ENCODE results near the gene ALDH1A1. TPM values are rescaled to one million over a fixed set of nuclear protein-coding genes. Genes with fewer than 3 reads are reported as not detected.

Gene ALDH1A1
- total and polyA plus RNA-seq, 2 of the 8 experiments (the other 6 are each of a cell fraction or from before 2014, with no cell fraction given) = 0.50 to 0.82 TPM

- no peak overlapping the region for H4K5ac ChIP-seq (ENCODE audit: insufficient read length, low read depth, low read length)
- CTCF ChIA-PET (ENCODE audit: partially characterized antibody) = interaction anchor here (7.2 kb wide), 1 partner anchor 20 kb away, joined by 32 read pairs; no protein-coding TSS in a partner anchor
- no peak overlapping the region for H4K91ac ChIP-seq (replicated peaks; ENCODE audit: insufficient read length, low read length)
- POLR2A ChIA-PET (ENCODE audit: partially characterized antibody) = no interaction called here
- 81% methylated on average over 3 of the region's 3 CpGs; no CpG with 5 or more reads in 1 of the 2 experiments for whole genome bisulfite sequencing, 2 experiments (ENCODE audit: extremely low coverage in 1 of 2, insufficient coverage in 1 of 2, insufficient read length in 1 of 2, insufficient replicate concordance in 2 of 2, low coverage in 1 of 2, low lambda C conversion rate in 2 of 2, missing lambda C conversion rate in 1 of 2)
- no peaks in the 10 kb centered on the region for H4K20me1 ChIP-seq (replicated peaks in 1 of 2; ENCODE audit: control insufficient read depth in 1 of 2, insufficient read depth in 2 of 2, low read length in 2 of 2)
- no peaks in the 10 kb centered on the region for H3K9me3 ChIP-seq (ENCODE audit: insufficient read depth in 2 of 2, low read depth in 1 of 2, low read length in 1 of 2)
- H2BK20ac ChIP-seq (ENCODE audit: low read length) = no peak overlapping the region
- H3K4me2 ChIP-seq (ENCODE audit: insufficient read depth in 1 of 2, low read depth in 2 of 2, low read length in 2 of 2) = no peak overlapping the region
- no peak overlapping the region for H3K27ac ChIP-seq (ENCODE audit: low read depth, low read length)
- no peak for DNase-seq (ENCODE audit: low read depth in 1 of 2, low spot score in 2 of 2)
- no peak overlapping the region for H3K18ac ChIP-seq (ENCODE audit: extremely low read depth, low read length)
- H3K4ac ChIP-seq (replicated peaks; ENCODE audit: insufficient read length, low read depth, low read length) = no peak overlapping the region
- no peaks in the 10 kb centered on the region for H3K27me3 ChIP-seq (replicated peaks in 1 of 4; ENCODE audit: control insufficient read depth in 3 of 4, extremely low read depth in 1 of 4, insufficient read depth in 3 of 4, low read length in 3 of 4)
- H2BK15ac ChIP-seq (ENCODE audit: low read length) = no peak overlapping the region
- no peaks in the 10 kb centered on the region for H3K79me2 ChIP-seq (ENCODE audit: control insufficient read depth in 1 of 2, insufficient read depth in 2 of 2, low read length in 2 of 2)
- no peaks in the 10 kb centered on the region for H3K23me2 ChIP-seq (ENCODE audit: low read depth, low read length)
- no peak overlapping the region for H2BK12ac ChIP-seq (ENCODE audit: low read depth, low read length)
- H3K9ac ChIP-seq (replicated peaks in 1 of 4; ENCODE audit: extremely low read depth in 1 of 4, low read depth in 3 of 4, low read length in 3 of 4) = no peak overlapping the region
- no peak overlapping the region for H3K23ac ChIP-seq (ENCODE audit: insufficient read length)
- no peak for FAIRE-seq
- no peak overlapping the region for H2BK120ac ChIP-seq (replicated peaks; ENCODE audit: low read depth, low read length)
- H2AK5ac ChIP-seq (ENCODE audit: low read depth, low read length) = no peak overlapping the region
- no peaks in the 10 kb centered on the region for H3K79me1 ChIP-seq (ENCODE audit: low read depth, low read length)
- no peak overlapping the region for H4K8ac ChIP-seq (ENCODE audit: extremely low read depth, insufficient read depth, low read length)
- no peak overlapping the region for H3K14ac ChIP-seq (ENCODE audit: insufficient read length)
- no peak overlapping the region for H3K4me3 ChIP-seq (ENCODE audit: extremely low read depth in 1 of 4, insufficient read depth in 2 of 4, low read depth in 3 of 4, low read length in 4 of 4)
- H3K36me3 ChIP-seq (ENCODE audit: control insufficient read depth in 2 of 4, insufficient read depth in 4 of 4, low read length in 3 of 4) = no peaks in the 10 kb centered on the region
- peak overlapping the region; percentile 37; the same call in 1 of the 2 replicates for H2AFZ ChIP-seq (ENCODE audit: low read length)
- no peak overlapping the region for H2BK5ac ChIP-seq (ENCODE audit: low read depth, low read length)
- no peak overlapping the region for H3K56ac ChIP-seq (replicated peaks; ENCODE audit: insufficient read length, low read depth, low read length)
- peaks cover 0 to 3% (median 0%) of the 10 kb centered on the region in 4 experiments; a peak in 1 of 7 replicates for H3K4me1 ChIP-seq (replicated peaks in 1 of 4; ENCODE audit: control insufficient read depth in 3 of 4, insufficient read depth in 4 of 4, low read length in 3 of 4)
- no peak for TF ChIP-seq EP300 (IDR thresholded peaks at IDR 0.05; ENCODE audit: borderline replicate concordance in 1 of 2, low read depth in 2 of 2, low read length in 2 of 2)
- no peak for TF ChIP-seq BCL11A (IDR thresholded peaks at IDR 0.05; ENCODE audit: low read depth in 2 of 2, low read length in 2 of 2)
- no peak for TF ChIP-seq KDM1A (IDR thresholded peaks at IDR 0.05; ENCODE audit: borderline replicate concordance, low read length)
- no peak for TF ChIP-seq CREB1 (IDR thresholded peaks at IDR 0.05)
- no peak for TF ChIP-seq JUND (IDR thresholded peaks at IDR 0.05; ENCODE audit: low read length)
- TF ChIP-seq SIX5 (IDR thresholded peaks at IDR 0.05; ENCODE audit: low read depth, low read length) = no peak
- TF ChIP-seq CHD2 (IDR thresholded peaks at IDR 0.05; ENCODE audit: low read length) = no peak
- TF ChIP-seq FOSL1 (IDR thresholded peaks at IDR 0.05; ENCODE audit: insufficient read depth, low read depth, low read length) = no peak
- TF ChIP-seq TEAD4 (IDR thresholded peaks at IDR 0.05; ENCODE audit: low read depth, low read length) = no peak
- TF ChIP-seq CTBP2 (IDR thresholded peaks at IDR 0.05; ENCODE audit: borderline replicate concordance, insufficient read depth, insufficient read length, low read length) = no peak
- no peak for TF ChIP-seq POU5F1 (IDR thresholded peaks at IDR 0.05; ENCODE audit: low read depth, low read length)
- no peak for TF ChIP-seq MAFK (IDR thresholded peaks at IDR 0.05; ENCODE audit: low read depth, low read length)
- TF ChIP-seq NANOG (IDR thresholded peaks at IDR 0.05; ENCODE audit: insufficient read depth, low read depth, low read length, poor library complexity, severe bottlenecking) = no peak
- no peak for TF ChIP-seq KDM5A (IDR thresholded peaks at IDR 0.05; ENCODE audit: low read length)
- no peak for TF ChIP-seq GTF2F1 (IDR thresholded peaks at IDR 0.05; ENCODE audit: borderline replicate concordance, low read depth, low read length)
- no peak for TF ChIP-seq RFX5 (IDR thresholded peaks at IDR 0.05; ENCODE audit: borderline replicate concordance, low read depth, low read length)
These were observed 517 bp downstream of the ALDH1A1 start for GRCh38 chr9:72952381-72952690.

All from H1 (cell line).